ENCODE measurements around the gene CCT8.
"Not testable (repeated sequence)": the region's sequence is repeated elsewhere in the genome, so short reads cannot be mapped to it uniquely, and the experiment has no call there.

CCT8 gene

GRCh38 chr21:29022166-29022565 lies 51.3 kb downstream of the CCT8 start:
- H3K36me3 Mint-ChIP-seq (ENCODE audit: low read depth), result peaks cover 46% of the 10 kb centered on the region
- H3K27me3 Mint-ChIP-seq, result no peaks in the 10 kb centered on the region
- H3K9me3 Mint-ChIP-seq, result no peaks in the 10 kb centered on the region
- no peak overlapping the region for H3K27ac Mint-ChIP-seq
- H3K4me3 Mint-ChIP-seq, result no peak overlapping the region
- intact Hi-C loops (cut with micrococcal nuclease), result no loop called here
- peaks cover 33% of the 10 kb centered on the region for H3K4me1 Mint-ChIP-seq (ENCODE audit: low read depth)

- Mint-ChIP-seq H3K27ac (peak overlapping the region; percentile 89), H3K27me3 (no peaks in the 10 kb centered on the region), H3K9me3 (no peaks in the 10 kb centered on the region), H3K4me1 (ENCODE audit: low read depth) (peaks cover 15% of the 10 kb centered on the region), H3K36me3 (ENCODE audit: low read depth) (peaks cover 25% of the 10 kb centered on the region), H3K4me3 (peak overlapping the region; percentile 77)
- intact Hi-C loops (cut with micrococcal nuclease), result no loop called here
These were observed 54.9 kb downstream of the CCT8 start for GRCh38 chr21:29018540-29018939.

GRCh38 chr21:29017639-29018237 lies 55.7 kb downstream of the CCT8 start:
- Mint-ChIP-seq H3K36me3 (ENCODE audit: low read depth) (peaks cover 25% of the 10 kb centered on the region), H3K4me3 (peak overlapping the region; percentile 77), H3K9me3 (no peaks in the 10 kb centered on the region), H3K27ac (peak overlapping the region; percentile 89), H3K27me3 (no peaks in the 10 kb centered on the region), H3K4me1 (ENCODE audit: low read depth) (peaks cover 15% of the 10 kb centered on the region)
- intact Hi-C loops (cut with micrococcal nuclease), result no loop called here

GRCh38 chr21:29011236-29011635 lies 62.2 kb downstream of the CCT8 start:
- H3K4me3 Mint-ChIP-seq; H3K27ac Mint-ChIP-seq; intact Hi-C loops (cut with micrococcal nuclease); H3K27me3 Mint-ChIP-seq; H3K4me1 Mint-ChIP-seq (ENCODE audit: low read depth); H3K9me3 Mint-ChIP-seq: not testable (repeated sequence)
- peaks cover 30% of the 10 kb centered on the region for H3K36me3 Mint-ChIP-seq (ENCODE audit: low read depth)

GRCh38 chr21:29008367-29008766 lies 65.1 kb downstream of the CCT8 start:
- peaks cover 6% of the 10 kb centered on the region for H3K4me1 Mint-ChIP-seq (ENCODE audit: low read depth)
- no peak overlapping the region for H3K4me3 Mint-ChIP-seq
- peaks cover 32% of the 10 kb centered on the region for H3K36me3 Mint-ChIP-seq (ENCODE audit: low read depth)
- no peak overlapping the region for H3K27ac Mint-ChIP-seq
- H3K9me3 Mint-ChIP-seq, result no peaks in the 10 kb centered on the region
- intact Hi-C loops (cut with micrococcal nuclease), result no loop called here
- no peaks in the 10 kb centered on the region for H3K27me3 Mint-ChIP-seq

- H3K36me3 Mint-ChIP-seq (ENCODE audit: low read depth), result peaks cover 32% of the 10 kb centered on the region
- H3K27ac Mint-ChIP-seq, result no peak overlapping the region
- H3K27me3 Mint-ChIP-seq, result no peaks in the 10 kb centered on the region
- intact Hi-C loops (cut with micrococcal nuclease), result no loop called here
- no peaks in the 10 kb centered on the region for H3K9me3 Mint-ChIP-seq
- H3K4me1 Mint-ChIP-seq (ENCODE audit: low read depth), result peaks cover 6% of the 10 kb centered on the region
- no peak overlapping the region for H3K4me3 Mint-ChIP-seq
These were observed 65.6 kb downstream of the CCT8 start for GRCh38 chr21:29007810-29008209.

GRCh38 chr21:29007135-29007534 lies 66.3 kb downstream of the CCT8 start:
- Mint-ChIP-seq H3K9me3 (no peaks in the 10 kb centered on the region), H3K27ac (no peak overlapping the region), H3K4me3 (no peak overlapping the region), H3K4me1 (ENCODE audit: low read depth) (peaks cover 6% of the 10 kb centered on the region), H3K27me3 (no peaks in the 10 kb centered on the region), H3K36me3 (ENCODE audit: low read depth) (peaks cover 32% of the 10 kb centered on the region)
- intact Hi-C loops (cut with micrococcal nuclease), result no loop called here
